Mucosa of stomach (tissue), 1 donor: ENCODE data around the gene SLC35F2.
"Not testable (repeated sequence)": the region's sequence is repeated elsewhere in the genome, so short reads cannot be mapped to it uniquely, and the experiment has no call there.

Experiments used
- H3K27me3 ChIP-seq: one replicate; pipeline ENCODE4 v1.7.0; 2013; ENCODE audit warnings: mild to moderate bottlenecking, low read length; ENCODE audit not compliant: control insufficient read depth, insufficient read depth
- H3K36me3 ChIP-seq: one replicate; pipeline ENCODE4 v1.7.0; 2013; ENCODE audit warnings: low read length; ENCODE audit not compliant: control insufficient read depth, insufficient read depth
- H3K4me1 ChIP-seq: one replicate; pipeline ENCODE4 v1.7.0; 2013; ENCODE audit warnings: mild to moderate bottlenecking, low read length; ENCODE audit not compliant: control insufficient read depth, insufficient read depth
- H3K4me3 ChIP-seq: one replicate; pipeline ENCODE4 v1.7.0; 2013; ENCODE audit warnings: low read length
- H3K9ac ChIP-seq: one replicate; pipeline ENCODE4 v1.7.0; 2013; ENCODE audit warnings: mild to moderate bottlenecking, low read length, moderate library complexity
- H3K9me3 ChIP-seq: one replicate; pipeline ENCODE4 v1.7.0; 2013; ENCODE audit warnings: mild to moderate bottlenecking, low read length, moderate library complexity; ENCODE audit not compliant: control insufficient read depth
- donor health status: Pancreatic carcinoma.

The SLC35F2 gene

DNA sequence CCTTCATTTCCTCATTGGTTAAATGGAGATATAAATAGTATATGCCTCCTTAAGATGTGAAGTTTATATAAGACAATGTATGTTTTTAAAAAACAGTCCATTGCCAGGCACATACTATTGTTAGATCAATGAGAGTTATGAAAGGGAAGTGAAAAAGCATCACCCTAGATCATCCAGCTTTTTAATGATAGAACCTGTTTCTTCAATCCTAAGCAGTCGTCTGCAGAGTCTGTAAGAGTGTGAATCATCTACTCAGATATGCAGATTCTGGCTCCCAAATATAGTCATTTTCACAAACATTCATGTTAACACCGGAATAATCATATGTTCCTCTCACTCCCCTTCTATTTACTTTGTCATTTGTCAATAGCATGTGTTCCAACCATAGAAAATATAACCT lies 81.5 kb downstream of the SLC35F2 start:
- no peaks in the 10 kb centered on the region for H3K36me3 ChIP-seq
- H3K9me3 ChIP-seq, result no peaks in the 10 kb centered on the region
- no peak overlapping the region for H3K9ac ChIP-seq
- H3K4me1 ChIP-seq, result no peaks in the 10 kb centered on the region
- H3K27me3 ChIP-seq, result no peaks in the 10 kb centered on the region
- H3K4me3 ChIP-seq, result no peak overlapping the region

DNA sequence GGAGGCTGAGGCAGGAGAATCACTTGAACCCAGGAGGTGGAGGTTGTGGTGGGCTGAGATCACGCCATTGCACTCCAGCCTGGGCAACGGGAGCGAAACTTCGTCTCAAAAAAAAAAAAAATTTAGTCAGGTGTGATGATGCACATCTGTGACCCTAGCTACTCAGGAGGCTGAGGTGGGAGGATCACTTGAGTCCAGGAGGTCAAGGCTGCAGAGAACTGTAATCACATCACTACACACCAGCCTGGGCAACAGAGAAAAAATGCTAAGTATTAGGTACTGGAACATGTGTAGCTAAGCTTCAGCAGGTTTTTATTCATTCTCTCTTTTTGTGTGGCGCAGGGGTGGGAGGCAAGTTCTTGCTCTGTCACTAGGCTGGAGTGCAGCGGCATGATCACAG lies 82.5 kb downstream of the SLC35F2 start:
- no peak overlapping the region for H3K4me3 ChIP-seq
- H3K36me3 ChIP-seq, result no peaks in the 10 kb centered on the region
- no peaks in the 10 kb centered on the region for H3K4me1 ChIP-seq
- H3K9me3 ChIP-seq, result no peaks in the 10 kb centered on the region
- H3K9ac ChIP-seq, result no peak overlapping the region
- no peaks in the 10 kb centered on the region for H3K27me3 ChIP-seq

DNA sequence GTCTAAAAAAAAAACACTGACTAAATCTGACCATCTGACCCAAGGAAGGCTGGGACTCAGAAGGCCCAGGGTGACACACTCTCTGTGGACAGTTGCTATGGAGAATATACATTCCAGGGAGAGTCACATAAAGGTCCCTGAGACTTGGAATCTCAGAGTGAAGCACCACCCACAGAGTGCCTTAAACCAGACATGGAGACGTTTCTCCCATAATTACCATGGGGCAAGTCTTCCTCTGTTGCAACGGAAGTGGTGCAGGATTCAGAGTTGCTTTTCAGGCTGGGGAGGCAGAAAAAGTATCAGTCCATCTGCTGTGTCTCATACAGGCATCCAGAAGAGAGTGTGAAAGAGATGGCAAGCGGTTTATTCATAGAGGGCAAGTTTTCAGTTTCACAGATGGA lies 88.0 kb downstream of the SLC35F2 start:
- Histone ChIP-seq H3K9me3 (no peaks in the 10 kb centered on the region), H3K9ac (no peak overlapping the region), H3K27me3 (no peaks in the 10 kb centered on the region), H3K4me3 (no peak overlapping the region), H3K36me3 (no peaks in the 10 kb centered on the region), H3K4me1 (no peaks in the 10 kb centered on the region)

DNA sequence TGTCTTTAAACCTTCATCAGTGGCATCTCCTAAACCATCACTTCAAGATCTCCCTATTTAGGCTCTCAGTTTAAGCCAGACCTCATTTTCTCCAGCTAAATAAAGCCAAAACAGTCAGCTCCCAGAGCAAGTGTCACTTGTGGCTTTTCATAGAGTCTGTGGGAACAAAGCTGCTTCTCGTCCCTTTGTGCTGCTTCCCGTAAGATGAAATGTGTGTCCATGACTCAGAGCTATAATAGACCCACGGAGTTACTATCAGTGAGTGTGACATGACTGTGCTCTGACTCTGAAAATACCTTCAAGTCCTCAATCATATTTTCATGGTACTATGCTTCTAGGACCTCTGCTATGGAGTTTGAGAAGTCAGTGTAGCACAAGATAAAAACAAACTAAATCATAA lies 89.4 kb downstream of the SLC35F2 start:
- no peaks in the 10 kb centered on the region for H3K27me3 ChIP-seq
- H3K4me1 ChIP-seq, result no peaks in the 10 kb centered on the region
- no peak overlapping the region for H3K9ac ChIP-seq
- no peaks in the 10 kb centered on the region for H3K36me3 ChIP-seq
- H3K4me3 ChIP-seq, result no peak overlapping the region
- H3K9me3 ChIP-seq, result no peaks in the 10 kb centered on the region

DNA sequence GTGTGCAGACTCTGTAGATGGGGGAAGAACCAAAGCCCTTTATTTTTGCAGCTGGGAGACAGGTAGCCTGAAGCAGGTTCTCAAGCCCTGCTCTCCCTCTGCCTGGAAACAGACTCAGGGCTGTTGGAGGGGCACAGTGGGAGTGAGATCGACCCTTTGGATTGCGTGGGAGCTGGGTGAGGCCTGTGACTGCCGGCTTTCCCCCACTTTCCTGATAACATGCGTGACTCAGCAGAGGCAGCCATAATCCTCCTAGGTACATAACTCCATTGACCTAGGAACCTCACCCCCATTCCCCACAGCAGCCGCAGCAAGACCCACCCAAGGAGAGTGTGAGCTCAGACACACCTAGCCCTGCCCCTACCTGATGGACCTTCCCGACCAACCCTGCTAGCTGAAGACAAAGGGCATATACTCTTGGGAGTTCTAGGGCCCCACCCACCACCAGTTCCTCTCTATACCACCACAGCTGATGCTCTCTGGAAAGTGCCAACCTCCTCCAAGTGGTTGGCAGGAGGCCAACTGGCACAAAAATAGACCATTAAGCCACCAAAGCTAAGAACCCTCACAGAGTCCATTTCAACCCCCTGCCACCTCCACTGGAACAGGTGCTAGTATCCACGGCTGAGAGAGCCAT lies 99.8 kb downstream of the SLC35F2 start:
- H3K9ac ChIP-seq, H3K27me3 ChIP-seq, H3K36me3 ChIP-seq, H3K4me1 ChIP-seq, H3K4me3 ChIP-seq, H3K9me3 ChIP-seq: not testable (repeated sequence)

DNA sequence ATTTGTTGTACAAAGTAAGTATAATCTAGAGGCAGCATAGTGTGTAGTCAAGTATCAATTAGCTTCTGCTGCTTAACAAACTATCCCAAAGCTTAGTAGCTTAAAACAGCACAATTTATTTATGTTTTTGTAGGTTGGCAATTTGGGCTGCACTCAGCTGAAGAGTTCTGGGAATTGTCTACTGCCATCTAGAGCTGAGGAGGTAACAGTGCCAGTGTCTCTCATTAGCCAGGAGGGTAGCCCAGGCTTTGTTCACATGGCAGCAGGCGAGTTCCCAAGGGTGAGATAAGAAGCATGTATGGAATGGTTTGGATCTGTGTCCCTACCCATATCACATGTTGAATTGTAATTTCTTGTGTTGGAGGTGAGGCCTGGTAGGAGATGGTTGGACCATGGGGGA lies 100.9 kb downstream of the SLC35F2 start:
- H3K4me3 ChIP-seq, result no peak overlapping the region
- H3K4me1 ChIP-seq, result peaks cover 7% of the 10 kb centered on the region
- no peaks in the 10 kb centered on the region for H3K9me3 ChIP-seq
- no peaks in the 10 kb centered on the region for H3K36me3 ChIP-seq
- no peak overlapping the region for H3K9ac ChIP-seq
- no peaks in the 10 kb centered on the region for H3K27me3 ChIP-seq

DNA sequence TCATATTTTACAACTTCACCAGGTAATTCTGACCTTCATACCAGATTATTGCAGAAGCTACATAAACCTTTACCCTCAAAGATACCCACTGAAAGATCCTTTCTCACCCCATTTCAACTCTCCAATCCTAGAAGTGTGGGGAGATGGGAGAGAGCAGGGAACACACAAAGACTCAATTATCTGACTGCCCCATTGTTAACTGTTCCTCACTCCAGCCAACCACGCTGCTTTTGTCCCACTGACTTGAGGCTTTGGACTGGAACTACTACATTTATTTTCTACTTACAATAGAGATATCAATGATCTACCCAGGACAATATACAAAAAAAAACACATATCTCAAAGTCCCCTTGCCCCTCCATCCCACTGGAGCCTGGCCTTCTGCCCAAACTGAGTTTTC lies 102.0 kb downstream of the SLC35F2 start:
- no peaks in the 10 kb centered on the region for H3K27me3 ChIP-seq
- no peak overlapping the region for H3K9ac ChIP-seq
- H3K9me3 ChIP-seq, result no peaks in the 10 kb centered on the region
- peaks cover 7% of the 10 kb centered on the region for H3K4me1 ChIP-seq
- no peaks in the 10 kb centered on the region for H3K36me3 ChIP-seq
- no peak overlapping the region for H3K4me3 ChIP-seq

DNA sequence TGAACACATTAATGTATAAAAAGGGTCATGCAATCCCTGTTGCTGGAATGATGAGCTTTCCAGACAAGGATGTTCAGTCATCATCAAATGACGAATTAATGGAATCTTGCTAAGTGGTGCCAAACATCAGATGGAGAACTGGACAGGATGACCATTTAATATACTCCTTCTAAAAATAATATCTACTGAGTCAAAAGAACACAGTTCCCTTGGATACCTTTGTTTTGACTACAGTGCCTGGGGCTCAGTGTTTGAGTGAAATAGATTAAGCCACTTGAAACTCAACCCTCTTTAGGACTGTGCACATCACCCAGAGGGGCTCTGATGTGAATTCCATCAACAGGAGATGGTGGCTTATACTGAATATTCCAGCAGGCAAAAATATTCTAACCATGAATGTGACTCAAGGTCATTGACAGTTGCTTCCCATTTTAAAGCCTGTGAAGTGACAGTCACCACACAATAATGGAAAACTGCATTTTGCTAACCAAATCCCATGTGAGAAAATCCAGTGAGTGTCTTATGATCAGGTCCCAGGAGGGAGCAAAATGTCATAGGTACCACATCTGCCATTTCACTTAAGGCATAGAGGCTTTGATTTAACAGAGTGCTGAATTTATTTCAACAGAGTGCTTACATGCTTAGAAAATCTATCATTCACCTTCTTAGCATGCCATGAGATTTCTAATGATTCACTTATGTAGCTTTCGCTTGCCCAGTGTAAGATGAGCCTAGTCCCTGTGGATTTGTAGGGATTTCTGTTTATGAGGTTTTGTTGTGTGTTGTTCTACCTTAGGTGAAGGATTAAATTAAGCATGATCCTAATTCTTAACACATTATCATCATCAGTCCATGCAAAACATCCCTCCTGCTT lies 105.4 kb downstream of the SLC35F2 start:
- Histone ChIP-seq H3K4me1 (peaks cover 1% of the 10 kb centered on the region), H3K4me3 (no peak overlapping the region), H3K9me3 (no peaks in the 10 kb centered on the region), H3K36me3 (no peaks in the 10 kb centered on the region), H3K9ac (no peak overlapping the region), H3K27me3 (no peaks in the 10 kb centered on the region)

DNA sequence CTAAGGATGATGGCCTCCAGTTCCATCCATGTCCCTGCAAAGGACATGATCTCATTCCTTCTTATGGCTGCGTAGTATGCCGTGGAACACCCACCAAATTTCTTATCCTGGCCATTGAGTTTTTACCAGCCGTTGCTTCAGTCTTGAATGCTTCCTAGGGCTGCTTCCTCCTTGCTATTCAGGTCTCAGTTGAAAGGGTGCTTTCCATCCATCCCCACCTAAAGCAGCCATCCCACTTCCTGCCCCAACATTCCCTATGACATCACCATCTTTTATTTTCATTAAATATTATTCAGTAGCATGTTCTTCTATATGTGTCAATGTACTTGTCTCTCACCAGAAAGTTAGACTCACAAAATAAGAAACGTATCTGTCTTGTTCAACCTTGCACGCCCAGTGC lies 106.1 kb downstream of the SLC35F2 start:
- Histone ChIP-seq H3K4me3 (no peak overlapping the region), H3K4me1 (no peaks in the 10 kb centered on the region), H3K36me3 (no peaks in the 10 kb centered on the region), H3K27me3 (no peaks in the 10 kb centered on the region), H3K9me3 (no peaks in the 10 kb centered on the region), H3K9ac (no peak overlapping the region)

DNA sequence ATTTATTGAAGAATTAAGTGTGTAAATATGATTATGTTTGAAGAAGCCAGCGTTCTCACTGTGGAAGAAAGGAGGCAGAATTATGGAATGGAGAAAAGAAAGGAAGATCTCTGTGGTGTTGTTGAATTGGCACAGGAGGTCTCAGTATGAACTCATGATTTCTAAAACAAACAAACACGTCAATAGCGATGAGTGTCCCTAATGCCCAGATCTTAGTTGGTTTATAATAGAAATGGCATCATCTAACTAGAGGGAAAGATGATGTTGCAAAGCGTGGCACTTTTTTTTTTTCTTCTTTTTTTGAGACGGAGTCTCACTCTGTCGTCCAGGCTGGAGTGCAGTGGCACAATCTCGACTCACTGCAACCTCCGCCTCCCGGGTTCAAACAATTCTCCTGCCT lies 107.5 kb downstream of the SLC35F2 start:
- Histone ChIP-seq H3K9me3 (no peaks in the 10 kb centered on the region), H3K27me3 (no peaks in the 10 kb centered on the region), H3K4me3 (no peak overlapping the region), H3K4me1 (no peaks in the 10 kb centered on the region), H3K9ac (no peak overlapping the region), H3K36me3 (no peaks in the 10 kb centered on the region)

DNA sequence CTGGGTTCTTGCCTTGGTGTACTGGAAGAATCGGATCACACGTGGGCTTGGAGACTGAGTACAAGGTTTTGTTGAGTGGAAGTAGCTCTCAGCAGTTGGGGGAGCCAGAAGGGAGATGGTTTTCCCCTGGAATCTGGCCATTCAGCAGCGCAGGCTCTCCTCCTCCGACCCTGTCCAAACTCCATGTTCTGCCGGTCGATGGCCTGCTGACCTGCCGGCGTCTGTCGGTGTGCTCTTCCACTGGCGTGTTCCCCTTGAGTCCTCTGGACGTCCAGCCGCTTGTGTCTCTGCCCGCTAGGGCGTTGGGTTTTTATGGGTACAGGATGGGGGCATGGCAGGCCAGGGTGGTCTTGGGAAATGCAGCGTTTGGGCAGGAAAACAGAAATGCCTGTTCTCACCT lies 108.3 kb downstream of the SLC35F2 start:
- no peak overlapping the region for H3K9ac ChIP-seq
- H3K4me1 ChIP-seq, result no peaks in the 10 kb centered on the region
- H3K4me3 ChIP-seq, result no peak overlapping the region
- no peaks in the 10 kb centered on the region for H3K36me3 ChIP-seq
- no peaks in the 10 kb centered on the region for H3K27me3 ChIP-seq
- H3K9me3 ChIP-seq, result no peaks in the 10 kb centered on the region

DNA sequence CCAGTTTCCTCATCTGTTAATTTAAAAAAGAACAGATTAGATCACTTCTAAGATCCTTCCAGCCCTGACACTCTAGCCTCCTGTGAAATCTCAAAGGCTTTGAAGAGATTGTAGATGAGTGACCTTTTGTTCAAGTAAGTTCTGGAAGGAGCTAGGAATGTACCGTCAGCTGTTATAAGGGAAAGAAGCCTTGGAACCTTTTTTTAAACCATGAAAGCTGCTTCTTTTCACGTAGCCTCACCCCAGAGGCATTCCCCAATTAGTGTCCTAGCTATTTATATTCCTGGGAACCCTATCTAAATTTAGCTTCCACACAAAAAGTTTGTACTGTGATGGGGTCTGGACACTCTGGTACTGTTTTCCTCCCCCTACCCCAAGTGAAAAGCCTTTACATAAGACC lies 111.0 kb downstream of the SLC35F2 start:
- Histone ChIP-seq H3K4me3 (no peak overlapping the region), H3K9ac (no peak overlapping the region)

More for the DNA sequence above, 111.0 kb downstream of the SLC35F2 start:
- Histone ChIP-seq H3K27me3 (no peaks in the 10 kb centered on the region), H3K9me3 (no peaks in the 10 kb centered on the region), H3K4me1 (no peaks in the 10 kb centered on the region), H3K36me3 (no peaks in the 10 kb centered on the region)
